ENCODE measurements around the gene SWI5. TPM values are rescaled to one million over a fixed set of nuclear protein-coding genes. Genes with fewer than 3 reads are reported as not detected.

Gene SWI5
- total and polyA plus RNA-seq, 9 of the 15 experiments (the other 6 are each of a cell fraction or from before 2014, with no cell fraction given) = 62.8 to 133 (median 95.9) TPM

DNA sequence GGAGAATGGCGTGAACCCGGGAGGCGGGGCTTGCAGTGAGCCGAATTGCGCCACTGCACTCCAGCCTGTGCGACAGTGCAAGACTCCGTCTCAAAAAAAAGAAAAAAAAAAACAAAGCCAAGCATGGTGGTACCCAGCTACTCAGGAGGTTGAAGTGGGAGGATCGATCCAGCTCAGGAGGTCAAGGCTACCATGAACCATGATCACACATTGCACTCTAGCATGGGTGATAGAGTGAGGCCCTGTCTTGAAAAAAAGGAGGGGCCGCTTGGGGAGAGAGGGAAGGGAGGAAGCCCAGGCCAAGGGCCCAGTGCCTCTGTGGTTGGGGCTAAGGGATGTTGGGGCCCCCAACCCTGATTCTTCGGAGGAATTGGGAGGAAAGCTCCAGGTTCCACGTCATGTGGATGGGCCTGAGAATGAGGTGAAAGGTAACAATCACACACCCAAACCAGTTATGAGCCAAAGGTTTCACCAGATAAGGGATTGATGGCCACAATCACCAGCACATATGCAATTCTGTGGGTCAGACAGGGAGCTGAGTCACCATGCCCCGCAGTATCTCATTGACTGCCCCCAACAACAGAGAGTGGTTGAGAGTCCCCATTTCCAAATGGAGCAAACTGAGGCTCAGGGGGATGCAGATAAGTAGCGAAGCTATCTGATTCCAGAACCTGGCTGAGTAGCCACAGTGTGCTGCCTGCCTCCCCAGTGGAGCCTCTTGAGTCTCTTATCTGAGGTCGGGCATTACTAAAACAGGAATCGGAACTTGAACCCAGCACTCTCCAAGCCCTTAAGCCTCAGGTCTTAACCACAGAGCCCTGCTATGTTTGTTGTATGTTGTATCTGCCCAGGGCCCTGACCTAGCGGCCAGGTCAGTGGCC lies 20.5 kb downstream of the SWI5 start (continued):
- TF ChIP-seq, protein P1, sequence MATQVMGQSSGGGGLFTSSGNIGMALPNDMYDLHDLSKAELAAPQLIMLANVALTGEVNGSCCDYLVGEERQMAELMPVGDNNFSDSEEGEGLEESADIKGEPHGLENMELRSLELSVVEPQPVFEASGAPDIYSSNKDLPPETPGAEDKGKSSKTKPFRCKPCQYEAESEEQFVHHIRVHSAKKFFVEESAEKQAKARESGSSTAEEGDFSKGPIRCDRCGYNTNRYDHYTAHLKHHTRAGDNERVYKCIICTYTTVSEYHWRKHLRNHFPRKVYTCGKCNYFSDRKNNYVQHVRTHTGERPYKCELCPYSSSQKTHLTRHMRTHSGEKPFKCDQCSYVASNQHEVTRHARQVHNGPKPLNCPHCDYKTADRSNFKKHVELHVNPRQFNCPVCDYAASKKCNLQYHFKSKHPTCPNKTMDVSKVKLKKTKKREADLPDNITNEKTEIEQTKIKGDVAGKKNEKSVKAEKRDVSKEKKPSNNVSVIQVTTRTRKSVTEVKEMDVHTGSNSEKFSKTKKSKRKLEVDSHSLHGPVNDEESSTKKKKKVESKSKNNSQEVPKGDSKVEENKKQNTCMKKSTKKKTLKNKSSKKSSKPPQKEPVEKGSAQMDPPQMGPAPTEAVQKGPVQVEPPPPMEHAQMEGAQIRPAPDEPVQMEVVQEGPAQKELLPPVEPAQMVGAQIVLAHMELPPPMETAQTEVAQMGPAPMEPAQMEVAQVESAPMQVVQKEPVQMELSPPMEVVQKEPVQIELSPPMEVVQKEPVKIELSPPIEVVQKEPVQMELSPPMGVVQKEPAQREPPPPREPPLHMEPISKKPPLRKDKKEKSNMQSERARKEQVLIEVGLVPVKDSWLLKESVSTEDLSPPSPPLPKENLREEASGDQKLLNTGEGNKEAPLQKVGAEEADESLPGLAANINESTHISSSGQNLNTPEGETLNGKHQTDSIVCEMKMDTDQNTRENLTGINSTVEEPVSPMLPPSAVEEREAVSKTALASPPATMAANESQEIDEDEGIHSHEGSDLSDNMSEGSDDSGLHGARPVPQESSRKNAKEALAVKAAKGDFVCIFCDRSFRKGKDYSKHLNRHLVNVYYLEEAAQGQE (IDR thresholded peaks at IDR 0.05; ENCODE audit: borderline replicate concordance) = no peak
- TF ChIP-seq, protein P1 (CRISPR knock-in tag; IDR thresholded peaks at IDR 0.05; ENCODE audit: low read depth) = 0 out of 2 replicates have a peak, but pooled peaks have one; percentile 44
- TF ChIP-seq NFATC3 (IDR thresholded peaks at IDR 0.05) (no peak), RBM25 (IDR thresholded peaks at IDR 0.05; ENCODE audit: low read depth, low read length, severe bottlenecking) (peak; percentile 72), MAFF (IDR thresholded peaks at IDR 0.05; ENCODE audit: low read length) (peak; percentile 81; the same call in 1 of the 2 replicates), SNAPC5 (CRISPR knock-in tag; IDR thresholded peaks at IDR 0.05) (no peak), HCFC1 (IDR thresholded peaks at IDR 0.05; ENCODE audit: low read depth, low read length) (0 out of 2 replicates have a peak, but pooled peaks have one; percentile 24), ZNF639 (CRISPR knock-in tag; conservative IDR thresholded peaks at IDR 0.05 in 1 of 2, IDR thresholded peaks at IDR 0.05 in 1 of 2) (no peak), IFI16 (CRISPR knock-in tag; IDR thresholded peaks at IDR 0.05) (0 out of 2 replicates have a peak, but pooled peaks have one; percentile 43), EP300 (IDR thresholded peaks at IDR 0.05; ENCODE audit: low read length) (peak; percentile 69), CBFA2T3 (IDR thresholded peaks at IDR 0.05) (no peak), HDAC8 (tag; IDR thresholded peaks at IDR 0.05) (peak; percentile 62; the same call in 1 of the 2 replicates), ZNF253 (CRISPR knock-in tag; conservative IDR thresholded peaks at IDR 0.05) (no peak), ZNF239 (CRISPR knock-in tag; IDR thresholded peaks at IDR 0.05) (peak; percentile 30; the same call in 1 of the 2 replicates), MECOM (CRISPR knock-in tag; IDR thresholded peaks at IDR 0.05) (peak; percentile 68; the same call in 1 of the 2 replicates)
